Activated T-helper 1 cell treated with Interleukin-2 at 50 U/mL for 16 hours (primary cell): ENCODE data around the gene VTI1B.
"Not testable (repeated sequence)": the region's sequence is repeated elsewhere in the genome, so short reads cannot be mapped to it uniquely, and the experiment has no call there.

ENCODE experiments used
- DNase-seq: peaks from one replicate; pipeline ENCODE4 v3.0.0-alpha.2; 2020; ENCODE audit warnings: low read depth

The VTI1B gene, protein sequence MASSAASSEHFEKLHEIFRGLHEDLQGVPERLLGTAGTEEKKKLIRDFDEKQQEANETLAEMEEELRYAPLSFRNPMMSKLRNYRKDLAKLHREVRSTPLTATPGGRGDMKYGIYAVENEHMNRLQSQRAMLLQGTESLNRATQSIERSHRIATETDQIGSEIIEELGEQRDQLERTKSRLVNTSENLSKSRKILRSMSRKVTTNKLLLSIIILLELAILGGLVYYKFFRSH

DNA sequence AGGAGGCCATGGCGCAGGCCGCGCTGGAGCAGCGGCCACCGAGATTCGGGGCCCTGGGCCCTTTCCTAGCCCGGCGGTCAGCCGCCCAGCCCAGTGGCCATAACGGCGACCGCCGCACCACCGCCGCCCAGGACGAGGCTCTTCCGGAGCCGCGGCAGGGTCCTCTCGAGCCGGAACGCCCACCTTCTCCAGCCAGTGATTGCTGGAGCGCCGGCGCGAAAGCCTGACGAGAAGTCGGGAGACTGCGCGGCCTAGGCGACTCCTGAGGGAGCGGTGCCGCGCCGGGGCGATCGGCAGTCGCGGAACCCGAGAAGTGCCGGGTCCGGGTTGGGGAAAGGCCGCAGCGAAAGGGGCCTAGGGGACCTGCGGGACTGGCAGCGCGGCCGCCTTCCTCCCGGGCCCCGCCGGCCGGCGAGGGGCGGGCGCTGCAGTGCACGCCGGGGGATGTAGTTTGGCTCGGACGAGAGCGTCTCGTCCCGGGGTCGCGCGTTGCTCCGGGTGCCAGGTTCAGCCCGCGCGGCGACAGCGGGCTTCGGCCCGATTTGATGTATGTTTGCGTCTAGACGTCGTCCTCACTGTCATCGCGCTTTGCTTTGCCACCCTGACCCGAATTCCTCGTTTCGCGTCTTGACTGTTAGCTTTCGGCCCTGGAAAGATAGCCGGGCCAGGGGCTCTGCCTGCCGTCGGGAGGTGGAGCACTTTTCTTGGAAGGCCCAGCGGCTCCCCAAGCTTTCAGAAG, at the start of gene VTI1B:
Gene VTI1B, minus strand, starts transcription at position 153 of the 739 bp plus-strand sequence. Its CDS starts 143 bp downstream, at position 10.
- DNase-seq: peak; percentile 61

DNA sequence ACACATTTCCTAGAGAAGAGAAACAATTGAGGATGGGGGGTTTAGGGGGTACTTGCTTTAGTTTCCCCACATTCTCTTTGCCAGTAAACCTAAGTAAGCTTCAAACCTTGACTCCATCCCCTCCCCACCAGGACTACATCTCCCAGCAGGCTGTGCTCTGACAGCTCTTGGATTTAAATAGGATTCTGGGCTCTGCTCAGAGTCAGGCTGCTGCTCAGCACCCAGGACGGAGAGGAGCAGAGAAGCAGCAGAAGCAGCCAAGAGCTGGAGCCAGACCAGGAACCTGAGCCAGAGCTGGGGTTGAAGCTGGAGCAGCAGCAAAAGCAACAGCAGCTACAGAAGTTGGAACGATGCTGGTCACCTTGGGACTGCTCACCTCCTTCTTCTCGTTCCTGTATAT, 47.9 kb upstream of the VTI1B start:
- no peak for DNase-seq

DNA sequence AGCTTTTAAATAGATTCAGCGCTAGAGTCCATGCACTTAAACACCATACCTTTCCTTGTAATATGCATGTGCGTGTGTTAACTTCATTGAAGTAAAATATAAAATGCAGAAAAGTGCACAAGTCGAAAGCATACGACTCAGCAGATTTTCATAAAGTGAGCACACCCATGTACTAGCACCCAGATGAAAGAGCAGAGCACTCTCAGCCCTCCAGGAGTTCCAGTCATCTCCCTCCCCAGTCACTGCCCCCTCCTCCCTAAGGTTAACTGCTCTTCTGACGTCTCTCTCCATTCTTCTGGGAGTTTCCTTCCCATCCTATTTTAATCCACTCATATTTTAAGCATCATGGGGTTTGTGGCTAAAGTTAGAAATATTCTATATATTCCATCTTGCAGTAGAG, 47.4 kb upstream of the VTI1B start:
- no peak for DNase-seq

DNA sequence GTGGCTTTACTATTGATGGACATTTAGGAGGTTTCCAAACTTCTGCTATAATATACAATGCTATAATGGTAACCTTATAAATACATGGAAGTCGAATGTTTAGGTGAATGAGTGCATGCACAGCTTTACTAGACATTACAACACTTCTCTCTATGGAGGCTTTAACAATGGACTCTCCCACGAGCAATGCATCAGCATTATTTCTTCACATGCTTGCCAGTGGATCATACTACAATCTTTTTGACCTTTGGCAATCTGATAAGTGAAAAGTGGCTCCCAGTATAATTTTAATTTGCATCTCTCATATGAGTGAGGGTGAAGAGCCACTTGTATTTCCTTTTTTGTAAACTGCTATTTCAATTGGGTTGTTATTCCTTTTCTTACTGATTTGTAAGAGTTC, 45.4 kb upstream of the VTI1B start:
- no peak for DNase-seq

DNA sequence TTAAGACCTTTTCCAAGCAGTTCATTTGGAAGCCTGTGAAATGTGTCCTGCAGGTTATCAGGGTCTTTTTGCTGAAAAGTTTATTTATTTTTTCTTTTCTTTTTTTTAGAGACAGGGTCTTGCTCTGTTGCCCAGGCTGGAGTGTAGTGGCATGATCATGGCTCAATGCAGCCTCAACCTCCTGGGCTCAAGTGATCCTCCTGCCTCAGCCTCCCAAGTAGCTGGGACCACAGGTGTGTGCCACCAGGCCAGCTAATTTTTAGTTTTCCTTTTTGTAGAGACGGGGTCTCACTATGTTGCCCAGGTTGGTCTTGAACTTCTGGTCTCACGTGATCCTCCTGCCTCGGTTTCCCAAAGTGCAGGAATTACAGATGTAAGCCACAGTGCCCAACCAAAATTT, 45.0 kb upstream of the VTI1B start:
- DNase-seq: not testable (repeated sequence)

DNA sequence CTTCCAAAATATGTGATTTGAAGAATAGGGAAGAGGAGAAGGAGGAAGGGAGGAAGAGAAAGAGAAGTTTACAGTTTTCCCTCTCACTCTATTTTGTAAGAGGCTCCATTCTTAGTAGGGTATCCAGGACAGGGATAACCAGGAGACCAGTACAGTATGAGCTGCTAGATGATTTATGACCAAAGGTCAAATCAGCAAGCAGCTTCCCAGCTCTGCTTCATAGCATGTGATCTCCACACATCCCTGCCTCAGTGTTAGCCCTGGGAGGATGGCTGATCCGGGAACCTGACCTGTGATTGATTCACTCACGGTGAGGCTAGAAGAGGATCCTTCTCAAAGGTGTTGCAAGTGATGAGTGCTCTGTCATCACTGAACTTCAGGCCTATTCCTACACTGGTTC, 43.8 kb upstream of the VTI1B start:
- DNase-seq: no peak

DNA sequence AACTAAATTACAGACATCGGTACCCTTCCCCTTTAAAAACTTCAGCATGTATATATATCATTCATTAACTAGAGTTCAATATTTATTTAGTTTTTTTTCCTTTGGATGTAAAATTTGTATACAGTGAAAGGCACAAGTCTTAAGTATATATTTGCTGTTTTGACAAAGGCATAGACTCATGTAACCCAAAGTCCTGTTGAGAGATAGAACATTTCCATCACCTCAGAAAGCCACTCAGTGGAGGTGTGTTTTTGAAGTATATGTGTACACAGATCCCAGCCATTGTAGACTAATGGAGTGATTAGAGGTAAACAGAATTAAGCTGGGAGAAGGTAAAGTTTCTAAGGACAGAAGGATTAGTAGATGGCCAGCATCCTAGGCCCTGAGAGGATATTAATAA, 42.6 kb upstream of the VTI1B start:
- DNase-seq: no peak

DNA sequence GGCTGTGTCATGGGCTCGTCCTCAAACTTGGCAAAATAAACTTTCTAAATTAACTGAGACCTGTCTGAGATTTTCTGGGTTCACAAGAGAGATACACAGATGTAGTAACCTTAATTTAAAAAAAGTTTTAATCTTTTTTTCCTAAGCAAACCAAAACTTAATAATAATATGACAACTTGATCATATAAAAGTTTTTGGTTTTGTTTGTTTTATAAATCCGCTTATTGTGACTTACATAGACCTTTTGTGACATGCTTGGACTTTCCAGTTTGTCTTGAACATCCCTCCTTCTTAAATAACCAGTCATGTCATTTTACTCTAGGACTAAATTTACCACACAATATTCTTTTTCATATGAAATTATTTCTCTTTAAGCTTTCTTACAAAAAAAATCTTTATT, 35.8 kb upstream of the VTI1B start:
- no peak for DNase-seq

DNA sequence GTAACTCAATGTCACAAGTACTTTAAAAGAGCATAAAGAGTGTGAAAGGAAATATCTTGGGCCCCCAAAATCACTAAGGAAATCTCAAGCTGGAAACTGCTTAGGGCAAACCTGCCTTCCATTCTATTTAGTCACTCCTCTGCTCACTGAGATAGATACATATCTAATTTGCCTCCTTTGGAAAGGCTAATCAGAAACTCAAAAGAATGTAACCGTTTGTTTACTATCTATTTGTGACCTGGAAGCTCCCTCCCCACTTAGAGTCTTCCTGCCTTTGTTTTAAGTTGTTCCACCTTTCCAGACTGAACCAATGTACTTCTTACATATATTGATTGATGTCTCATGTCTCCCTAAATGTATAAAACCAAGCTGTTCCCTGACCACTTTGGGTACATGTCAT, 35.4 kb upstream of the VTI1B start:
- DNase-seq: not testable (repeated sequence)

DNA sequence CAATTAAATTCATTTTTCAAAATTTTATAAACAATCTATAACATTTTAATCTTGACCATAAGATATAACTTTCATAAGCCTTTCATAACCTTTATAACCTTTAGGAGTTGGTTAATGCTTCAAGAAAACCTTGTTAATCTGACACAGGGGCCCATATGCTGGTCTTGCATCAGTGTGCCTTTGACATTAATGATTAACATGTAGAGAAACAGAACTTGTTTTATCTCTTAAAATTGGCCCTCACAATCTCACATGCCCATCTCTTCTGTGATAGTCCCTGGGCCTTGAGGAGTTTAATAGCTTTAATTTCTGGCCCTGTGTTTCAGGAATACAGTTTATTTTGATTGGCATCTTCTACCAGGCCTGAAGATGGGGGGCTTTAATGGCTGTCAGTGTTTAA, 34.9 kb upstream of the VTI1B start:
- not testable (repeated sequence) for DNase-seq

DNA sequence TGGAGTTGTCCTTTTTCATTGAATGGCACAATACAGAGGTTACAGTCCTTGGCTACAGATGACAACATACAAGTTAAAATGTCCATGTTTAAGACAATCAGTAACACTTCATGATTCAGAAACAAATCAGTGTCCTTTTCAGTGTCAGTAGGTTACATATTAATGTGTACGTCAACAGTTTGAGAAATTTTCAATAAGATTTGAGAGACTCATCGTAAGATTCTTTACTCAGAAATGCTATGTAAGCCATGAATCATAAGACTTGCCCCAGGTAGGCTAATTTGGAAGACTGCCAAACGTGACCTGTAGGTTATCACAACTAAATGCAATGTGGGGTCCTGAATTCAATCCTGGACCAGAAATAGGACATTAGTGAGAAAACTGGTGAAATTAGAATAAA, 30.8 kb upstream of the VTI1B start:
- no peak for DNase-seq

DNA sequence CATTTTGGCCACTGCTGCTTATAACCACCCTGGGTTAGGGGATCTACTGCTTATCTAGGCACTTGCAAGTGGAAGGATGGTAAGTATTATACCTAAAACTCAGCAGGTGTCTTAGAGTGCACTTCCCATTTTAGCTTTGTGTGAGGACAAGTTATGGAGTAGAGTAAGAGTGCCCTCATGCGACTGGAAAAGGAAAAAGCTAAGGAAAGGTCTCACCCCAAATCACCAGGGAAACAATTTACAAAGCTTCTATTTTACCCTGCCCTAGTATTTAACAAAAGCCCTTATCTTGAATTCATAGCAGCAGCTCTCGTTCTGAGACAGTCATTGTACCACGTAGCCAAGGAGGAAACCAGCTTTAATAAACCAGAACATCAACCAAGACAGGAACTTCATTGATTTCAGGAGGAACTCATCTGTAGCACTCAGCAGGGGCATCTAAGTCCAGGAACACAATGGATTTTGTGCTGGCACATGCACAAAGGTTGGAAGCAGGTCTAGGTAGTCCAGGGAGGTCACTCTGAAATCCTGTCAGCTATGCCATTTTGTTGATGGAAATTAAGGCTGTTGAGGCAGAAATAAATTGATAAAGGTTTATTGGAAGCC, 30.2 kb upstream of the VTI1B start:
- DNase-seq: no peak

DNA sequence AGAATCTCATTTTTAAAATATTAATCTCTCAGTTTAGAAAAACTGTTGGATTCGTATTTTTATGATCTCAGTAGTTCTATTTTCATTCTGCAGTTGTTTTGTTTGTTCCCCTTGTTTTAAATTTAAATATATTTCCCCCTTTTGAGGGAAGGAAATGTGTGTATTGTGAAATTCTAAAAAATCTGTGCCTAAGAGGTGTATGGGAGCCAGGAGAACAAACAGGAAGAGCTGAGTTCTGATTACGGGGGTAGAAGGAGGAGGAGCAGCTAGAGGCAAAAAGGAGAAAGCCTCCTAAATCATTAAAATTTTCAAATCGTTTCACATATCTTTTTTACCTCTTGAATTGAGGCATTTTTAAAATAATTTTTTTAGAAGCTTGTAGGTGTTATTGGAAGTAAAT, 29.6 kb upstream of the VTI1B start:
- DNase-seq: no peak

DNA sequence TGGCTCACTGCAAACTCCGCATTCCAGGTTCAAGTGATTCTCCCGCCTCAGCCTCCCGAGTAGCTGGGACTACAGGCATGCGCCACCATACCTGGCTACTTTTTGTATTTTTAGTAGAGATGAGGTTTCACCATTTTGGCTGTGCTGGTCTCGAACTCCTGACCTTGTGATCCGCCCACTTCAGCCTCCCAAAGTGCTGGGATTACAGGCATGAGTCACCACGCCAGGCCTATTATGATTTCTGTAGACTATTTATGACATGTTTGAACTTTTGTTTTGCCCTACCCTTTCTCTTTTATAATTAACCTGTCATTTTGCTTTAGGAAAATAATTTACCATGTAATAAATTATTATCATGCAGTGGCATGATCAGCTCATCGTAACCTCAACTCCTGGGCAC, 27.1 kb upstream of the VTI1B start, which contains the start of gene RDH12:
Gene RDH12, plus strand, starts transcription at position 395 of the 400 bp plus-strand sequence. CDS start 20,757 bp downstream, outside the sequence.
- not testable (repeated sequence) for DNase-seq

DNA sequence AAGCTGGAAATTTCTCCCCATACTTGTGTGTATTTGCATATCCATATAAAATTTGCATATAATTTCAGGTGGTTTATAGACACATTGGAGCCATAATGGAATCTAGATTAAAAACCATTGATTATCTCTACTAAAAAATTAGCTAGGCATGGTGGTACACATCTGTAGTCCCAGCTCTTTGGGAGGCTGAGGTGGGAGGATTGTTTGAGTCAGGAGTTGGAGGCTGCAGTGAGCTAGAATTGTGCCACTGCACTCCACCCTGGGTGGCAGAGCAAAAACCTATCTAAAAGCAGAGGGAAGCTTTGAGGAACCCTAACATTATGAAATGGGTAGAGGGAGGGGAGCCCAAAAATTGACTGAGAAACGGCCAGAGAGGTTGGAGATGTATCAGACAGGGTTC, 23.7 kb upstream of the VTI1B start:
- no peak for DNase-seq

DNA sequence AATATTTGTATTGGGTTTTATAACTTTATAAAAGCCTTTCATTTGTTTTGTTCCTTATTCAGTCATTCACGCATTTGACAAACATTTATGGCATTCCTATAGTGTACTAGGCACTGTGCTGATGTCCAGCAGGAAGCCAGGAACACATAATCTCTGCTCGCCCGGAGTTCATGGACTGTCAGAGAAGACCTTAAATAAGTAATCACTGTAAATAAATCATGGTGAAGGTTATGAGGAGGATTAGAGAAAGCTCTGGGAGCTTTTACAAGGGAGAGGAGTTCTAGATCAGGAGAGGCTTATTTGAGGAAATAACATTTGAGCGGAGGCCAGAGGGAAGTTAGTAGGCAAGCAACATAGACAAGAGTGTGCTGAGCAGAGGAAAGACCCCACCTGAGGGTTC, 22.6 kb upstream of the VTI1B start:
- no peak for DNase-seq

DNA sequence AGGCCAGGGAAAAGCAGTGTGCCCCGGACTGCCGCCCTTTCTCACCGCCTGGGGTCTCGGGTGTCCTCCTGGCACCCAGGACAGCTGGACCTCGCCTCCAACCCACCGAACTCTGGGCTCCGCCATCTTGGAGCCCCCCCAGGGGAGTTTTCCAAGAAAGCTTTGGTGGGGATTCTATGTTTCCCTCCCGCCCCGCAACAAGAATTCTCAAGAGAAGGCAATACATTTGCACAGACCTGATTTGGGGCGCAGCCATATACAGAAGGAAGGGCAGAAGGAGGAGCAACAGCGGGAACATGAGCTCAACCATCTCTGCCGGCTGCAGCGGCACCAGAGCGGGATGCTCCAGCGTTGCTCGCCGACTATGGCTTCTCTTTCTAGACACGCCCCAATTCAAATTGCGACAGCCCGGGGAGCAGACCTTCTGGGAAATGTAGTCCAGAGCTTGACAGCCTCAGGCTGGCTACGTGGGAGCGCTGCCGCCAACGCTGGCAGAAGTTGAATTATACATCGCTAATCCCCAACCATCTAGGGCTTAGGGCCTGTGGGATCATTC, 21.0 kb upstream of the VTI1B start, which contains the start of gene RDH11:
Gene RDH11, minus strand, starts transcription at position 371 of the 556 bp plus-strand sequence. Its CDS starts 61 bp downstream, at position 310.
- DNase-seq: peak; percentile 67

DNA sequence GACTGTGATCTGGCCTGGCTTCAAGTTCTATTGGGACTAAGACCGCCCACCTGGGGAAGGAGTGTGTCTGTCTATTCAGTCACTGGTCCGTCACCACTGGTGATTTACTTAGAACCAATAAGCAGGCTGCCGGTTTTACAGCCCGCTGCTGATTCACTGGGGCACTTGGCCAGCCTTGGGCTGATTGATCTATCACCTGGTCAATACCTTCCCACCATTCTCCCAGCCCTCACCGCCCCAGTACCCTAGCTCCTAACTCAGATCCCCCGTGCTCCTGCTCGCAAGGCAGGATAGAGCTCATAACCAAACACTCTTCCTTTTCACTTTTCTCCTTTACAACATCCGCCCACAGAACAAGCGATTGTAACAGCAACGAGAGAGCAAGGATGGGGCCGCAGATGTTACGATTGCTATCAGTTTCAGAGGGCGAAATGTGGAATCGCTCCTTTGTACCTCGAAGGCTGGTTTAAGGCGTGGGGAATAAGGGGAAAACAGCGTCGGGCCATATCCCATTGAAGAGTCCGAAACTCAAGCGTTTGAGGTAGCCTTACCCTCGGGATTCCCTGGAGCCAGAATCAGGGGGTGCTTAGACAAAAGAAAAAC, 20.5 kb upstream of the VTI1B start:
- DNase-seq: peak; percentile 31

DNA sequence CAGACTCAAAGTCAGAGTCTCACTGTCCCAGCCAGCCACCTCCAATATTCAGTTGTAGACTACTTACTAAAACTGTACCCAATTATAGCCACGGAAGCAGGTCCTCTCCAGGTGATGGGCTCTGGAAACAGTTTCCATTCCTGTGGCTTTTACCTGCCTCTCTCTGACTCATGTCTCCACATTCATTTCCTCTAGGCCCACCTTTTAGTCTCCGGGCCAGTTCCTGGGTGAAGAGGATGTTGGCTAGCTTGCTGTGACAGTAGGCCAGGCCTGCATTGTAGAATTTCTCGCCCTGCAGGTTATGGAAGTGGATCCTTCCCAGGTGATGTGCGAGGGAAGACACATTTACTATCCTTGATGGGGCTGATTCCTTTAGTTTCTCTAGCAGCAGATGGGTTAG, 15.6 kb upstream of the VTI1B start:
- no peak for DNase-seq

DNA sequence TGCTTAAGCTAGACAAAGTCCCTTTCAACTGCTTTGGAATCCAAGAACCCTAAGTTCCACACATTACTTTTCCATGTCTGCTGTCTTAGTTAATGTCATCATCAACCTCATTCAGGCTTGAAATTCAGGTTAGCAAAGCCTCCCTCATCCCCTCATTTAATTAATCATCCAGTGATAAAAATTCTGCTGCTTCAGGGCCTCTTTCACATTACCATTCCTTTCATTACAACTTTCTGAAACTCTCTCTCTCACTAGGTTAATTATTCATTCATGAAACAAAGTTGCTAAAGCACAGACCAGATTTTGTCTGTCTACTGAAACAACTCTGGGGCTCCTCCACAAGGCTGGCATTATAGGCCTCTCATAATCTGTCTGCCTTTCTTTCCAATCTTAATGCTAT, 9.4 kb upstream of the VTI1B start:
- no peak for DNase-seq

DNA sequence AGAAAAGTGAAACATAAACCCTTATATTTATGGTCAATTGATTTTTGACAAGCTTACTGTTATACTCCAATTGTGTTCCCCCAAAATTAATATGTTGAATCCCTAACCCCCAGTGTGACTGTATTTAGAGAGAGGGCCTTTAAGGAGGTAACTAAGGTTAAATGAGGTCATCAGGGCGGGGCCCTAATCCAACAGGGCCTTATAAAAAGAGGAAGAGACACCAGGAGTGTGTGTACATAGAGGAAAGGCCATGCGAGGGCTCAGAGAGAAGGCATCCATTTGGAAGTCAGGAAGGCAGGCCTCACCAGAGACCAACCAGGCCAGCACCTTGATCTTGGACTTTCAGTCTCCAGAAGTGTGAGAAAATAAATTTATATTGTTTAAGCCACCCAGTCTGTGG, 6.5 kb upstream of the VTI1B start:
- no peak for DNase-seq

DNA sequence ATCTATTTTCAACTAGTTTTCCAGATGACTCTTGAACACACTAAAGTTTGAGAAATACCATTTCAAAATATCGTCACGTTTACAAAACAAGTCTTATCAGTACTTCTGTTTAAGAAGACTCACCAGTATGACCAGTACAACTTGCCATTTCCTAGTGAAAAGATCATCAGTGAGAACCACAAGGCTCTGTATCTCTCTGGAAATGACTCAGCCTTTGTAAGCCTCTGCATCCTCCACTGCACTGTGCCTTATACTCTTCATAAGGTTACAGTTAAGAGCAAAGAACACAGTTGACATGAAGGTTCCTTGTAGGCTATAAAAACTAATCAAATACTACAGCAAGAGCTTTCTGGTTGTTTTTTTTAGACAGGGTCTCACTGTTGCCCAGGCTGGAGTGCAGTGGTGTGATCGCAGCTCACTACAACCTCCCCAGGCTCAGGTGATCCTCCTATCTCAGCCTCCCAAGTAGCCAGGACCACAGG, 5.7 kb upstream of the VTI1B start:
- no peak for DNase-seq
